ENCODE data around the gene BAMBI.

DNA sequence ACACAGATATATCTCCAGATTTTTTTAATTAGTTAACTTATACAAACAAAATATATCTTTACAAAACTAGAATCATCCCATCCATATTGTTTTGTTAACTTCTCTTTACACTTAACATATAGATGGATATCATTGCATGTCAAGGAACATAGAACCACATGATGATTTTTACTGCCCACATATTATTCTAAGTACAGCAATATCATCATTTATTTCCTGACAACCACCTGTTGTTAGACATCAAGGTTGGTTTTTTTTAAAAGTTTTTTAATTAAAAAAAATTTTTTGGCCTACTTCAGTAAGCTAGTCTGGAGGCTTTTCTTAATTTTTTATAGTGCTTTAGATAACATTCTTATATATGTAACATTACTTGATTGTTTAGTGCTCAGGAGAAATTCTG, 38.9 kb upstream of the BAMBI start:
- TF ChIP-seq, protein P1, sequence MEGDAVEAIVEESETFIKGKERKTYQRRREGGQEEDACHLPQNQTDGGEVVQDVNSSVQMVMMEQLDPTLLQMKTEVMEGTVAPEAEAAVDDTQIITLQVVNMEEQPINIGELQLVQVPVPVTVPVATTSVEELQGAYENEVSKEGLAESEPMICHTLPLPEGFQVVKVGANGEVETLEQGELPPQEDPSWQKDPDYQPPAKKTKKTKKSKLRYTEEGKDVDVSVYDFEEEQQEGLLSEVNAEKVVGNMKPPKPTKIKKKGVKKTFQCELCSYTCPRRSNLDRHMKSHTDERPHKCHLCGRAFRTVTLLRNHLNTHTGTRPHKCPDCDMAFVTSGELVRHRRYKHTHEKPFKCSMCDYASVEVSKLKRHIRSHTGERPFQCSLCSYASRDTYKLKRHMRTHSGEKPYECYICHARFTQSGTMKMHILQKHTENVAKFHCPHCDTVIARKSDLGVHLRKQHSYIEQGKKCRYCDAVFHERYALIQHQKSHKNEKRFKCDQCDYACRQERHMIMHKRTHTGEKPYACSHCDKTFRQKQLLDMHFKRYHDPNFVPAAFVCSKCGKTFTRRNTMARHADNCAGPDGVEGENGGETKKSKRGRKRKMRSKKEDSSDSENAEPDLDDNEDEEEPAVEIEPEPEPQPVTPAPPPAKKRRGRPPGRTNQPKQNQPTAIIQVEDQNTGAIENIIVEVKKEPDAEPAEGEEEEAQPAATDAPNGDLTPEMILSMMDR (IDR thresholded peaks at IDR 0.05), result no peak
- no peak for TF ChIP-seq POLR2A (IDR thresholded peaks at IDR 0.05)
